OCI-LY7 (cell line): ENCODE results near the gene ANKRD53.

Experiments used
- EZH2phosphoT487 ChIP-seq: fragments of 200-600 bp; sonication (generic); IDR thresholded peaks from 2 replicates; pipeline ENCODE4 v1.6.1; 2018; ENCODE audit warnings: low read depth, borderline replicate concordance, mild to moderate bottlenecking, mixed run types, antibody characterized with exemption, low read length, moderate library complexity, mixed read lengths
- TF ChIP-seq, protein P1 (sequence below): fragments of 200-600 bp; sonication (generic); conservative IDR thresholded peaks from 2 replicates; pipeline ENCODE4 v1.5.1; 2014; ENCODE audit warnings: mild to moderate bottlenecking, antibody characterized with exemption, low read length, moderate library complexity, mixed read lengths

DNA sequence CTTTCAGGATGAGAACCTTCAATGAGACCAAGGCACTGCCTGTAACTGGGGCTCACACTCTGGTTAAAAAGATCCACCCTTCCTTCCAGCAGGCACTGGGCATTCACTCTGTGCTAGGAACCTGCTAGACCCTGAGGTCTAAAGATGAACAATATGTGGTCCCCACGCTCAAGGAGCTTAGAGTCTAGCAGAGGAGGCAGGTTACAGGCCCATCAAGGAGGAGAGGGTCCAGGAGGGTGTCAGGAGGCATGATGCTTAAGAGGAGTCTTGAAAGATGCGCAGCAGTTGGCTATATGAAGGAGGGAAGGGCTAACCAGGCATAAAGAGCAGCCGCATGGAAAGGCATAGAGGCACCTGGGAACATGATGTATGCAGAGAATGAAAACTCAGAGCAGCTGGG, 4.5 kb downstream of the ANKRD53 start:
- TF ChIP-seq, protein P1, sequence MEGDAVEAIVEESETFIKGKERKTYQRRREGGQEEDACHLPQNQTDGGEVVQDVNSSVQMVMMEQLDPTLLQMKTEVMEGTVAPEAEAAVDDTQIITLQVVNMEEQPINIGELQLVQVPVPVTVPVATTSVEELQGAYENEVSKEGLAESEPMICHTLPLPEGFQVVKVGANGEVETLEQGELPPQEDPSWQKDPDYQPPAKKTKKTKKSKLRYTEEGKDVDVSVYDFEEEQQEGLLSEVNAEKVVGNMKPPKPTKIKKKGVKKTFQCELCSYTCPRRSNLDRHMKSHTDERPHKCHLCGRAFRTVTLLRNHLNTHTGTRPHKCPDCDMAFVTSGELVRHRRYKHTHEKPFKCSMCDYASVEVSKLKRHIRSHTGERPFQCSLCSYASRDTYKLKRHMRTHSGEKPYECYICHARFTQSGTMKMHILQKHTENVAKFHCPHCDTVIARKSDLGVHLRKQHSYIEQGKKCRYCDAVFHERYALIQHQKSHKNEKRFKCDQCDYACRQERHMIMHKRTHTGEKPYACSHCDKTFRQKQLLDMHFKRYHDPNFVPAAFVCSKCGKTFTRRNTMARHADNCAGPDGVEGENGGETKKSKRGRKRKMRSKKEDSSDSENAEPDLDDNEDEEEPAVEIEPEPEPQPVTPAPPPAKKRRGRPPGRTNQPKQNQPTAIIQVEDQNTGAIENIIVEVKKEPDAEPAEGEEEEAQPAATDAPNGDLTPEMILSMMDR = no peak
- TF ChIP-seq EZH2phosphoT487 = no peak
